Calu3 (cell line): Measurements from ENCODE around the gene RPTOR. TPM values are rescaled to one million over a fixed set of nuclear protein-coding genes. Genes with fewer than 3 reads are reported as not detected.

Experiments
- BruUV-seq: library from RNA; stranded (reverse); fragments of 400-500 nt; replicated peaks from 2 replicates; lab custom pipeline; 2021; lab: Mats Ljungman, UMichigan
- CTCF ChIA-PET: fragments of 300-600 bp; sonication (Branson Sonifier 250); formaldehyde crosslinking; loops from one replicate; lab custom pipeline; 2022; ENCODE audit warnings: antibody characterized with exemption; lab: Charles Lee
- DNase-seq: peaks from one replicate; pipeline ENCODE4 v3.0.0; 2022
- H3K27ac Mint-ChIP-seq: one replicate; pipeline ENCODE4 v1.8.0; 2022; ENCODE audit warnings: mixed read lengths; ENCODE audit not compliant: unreplicated experiment
- H3K27me3 Mint-ChIP-seq: one replicate; pipeline ENCODE4 v1.8.0; 2022; ENCODE audit warnings: mixed read lengths; ENCODE audit not compliant: unreplicated experiment
- H3K36me3 Mint-ChIP-seq: one replicate; pipeline ENCODE4 v1.8.0; 2022; ENCODE audit warnings: mild to moderate bottlenecking, moderate library complexity, mixed read lengths; ENCODE audit not compliant: insufficient read depth, unreplicated experiment
- H3K4me1 Mint-ChIP-seq: one replicate; pipeline ENCODE4 v1.8.0; 2022; ENCODE audit warnings: mild to moderate bottlenecking, low read depth, mixed read lengths; ENCODE audit not compliant: unreplicated experiment
- H3K4me3 Mint-ChIP-seq: one replicate; pipeline ENCODE4 v1.8.0; 2022; ENCODE audit warnings: mild to moderate bottlenecking, low read depth, moderate library complexity, mixed read lengths; ENCODE audit not compliant: unreplicated experiment
- H3K9me3 Mint-ChIP-seq: one replicate; pipeline ENCODE4 v1.8.0; 2022; ENCODE audit warnings: low read depth, mixed read lengths; ENCODE audit not compliant: unreplicated experiment
- CTCF ChIP-seq: fragments of 200-600 bp; IDR thresholded peaks from one replicate; pipeline ENCODE4 v1.8.0; 2022; ENCODE audit warnings: antibody characterized with exemption; ENCODE audit not compliant: unreplicated experiment
- intact Hi-C: fragments of 100-400 bp; cut with micrococcal nuclease; formaldehyde crosslinking; loops from one replicate; pipeline ENCODE4 v1.10.0; 2022; ENCODE audit not compliant: unreplicated experiment
- total RNA-seq: library from RNA; stranded (reverse); gene quantifications from 2 replicates; pipeline ENCODE4 v1.2.3, GENCODE V29; 2022

The RPTOR gene
- total RNA-seq, 1 experiment from 2014 or later: 41.8 TPM

GRCh38 chr17:80716986-80717719 is 172.5 kb downstream of the RPTOR start:
- CTCF ChIA-PET: interaction anchor here (0.5 kb wide), 1 partner anchor 32 kb away, joined by 4 read pairs; no protein-coding TSS in a partner anchor
- no peak for DNase-seq
- TF ChIP-seq CTCF: no peak
- BruUV-seq: no TSS peak
- intact Hi-C loops: no loop called here
- Mint-ChIP-seq H3K9me3 (no peaks in the 10 kb centered on the region), H3K4me1 (peaks cover 28% of the 10 kb centered on the region), H3K27ac (no peak overlapping the region), H3K36me3 (no peaks in the 10 kb centered on the region), H3K27me3 (no peaks in the 10 kb centered on the region), H3K4me3 (no peak overlapping the region)

- no peak for DNase-seq
- no TSS peak for BruUV-seq
- no peaks in the 10 kb centered on the region for H3K9me3 Mint-ChIP-seq
- H3K27me3 Mint-ChIP-seq: no peaks in the 10 kb centered on the region
- H3K27ac Mint-ChIP-seq: no peak overlapping the region
- intact Hi-C loops: no loop called here
- H3K4me3 Mint-ChIP-seq: no peak overlapping the region
- CTCF ChIA-PET: interaction anchor here (0.5 kb wide), 1 partner anchor 32 kb away, joined by 4 read pairs; no protein-coding TSS in a partner anchor
- no peak for TF ChIP-seq CTCF
- H3K4me1 Mint-ChIP-seq: peaks cover 34% of the 10 kb centered on the region
- H3K36me3 Mint-ChIP-seq: no peaks in the 10 kb centered on the region
Measured at GRCh38 chr17:80717720-80718083, 173.1 kb downstream of the RPTOR start.

- Mint-ChIP-seq H3K27ac (no peak overlapping the region), H3K4me3 (no peak overlapping the region), H3K27me3 (no peaks in the 10 kb centered on the region), H3K4me1 (peaks cover 34% of the 10 kb centered on the region), H3K9me3 (no peaks in the 10 kb centered on the region), H3K36me3 (no peaks in the 10 kb centered on the region)
- intact Hi-C loops: no loop called here
- no TSS peak for BruUV-seq
- no peak for TF ChIP-seq CTCF
- CTCF ChIA-PET: no interaction called here
- DNase-seq: no peak
Measured at GRCh38 chr17:80718428-80718827, 173.8 kb downstream of the RPTOR start.

GRCh38 chr17:80719449-80719848 is 174.8 kb downstream of the RPTOR start:
- Mint-ChIP-seq H3K4me3 (no peak overlapping the region), H3K4me1 (peaks cover 35% of the 10 kb centered on the region), H3K36me3 (no peaks in the 10 kb centered on the region), H3K27ac (no peak overlapping the region), H3K9me3 (peaks cover 4% of the 10 kb centered on the region), H3K27me3 (no peaks in the 10 kb centered on the region)
- BruUV-seq: no TSS peak
- intact Hi-C loops: no loop called here
- DNase-seq: no peak
- CTCF ChIA-PET: no interaction called here
- no peak for TF ChIP-seq CTCF
